Bone marrow (tissue), 2 donors: ENCODE measurements around the gene CFAP74.
A peak's percentile ranks its signal among the peaks of the same experiment; 100 is the strongest.
"Not testable (repeated sequence)": the region's sequence is repeated elsewhere in the genome, so short reads cannot be mapped to it uniquely, and the experiment has no call there.

Experiments used
- DNase-seq, 2 donors: peaks; one replicate each; lab custom pipeline; 2025; lab: John Stamatoyannopoulos, UW

The CFAP74 gene

GRCh38 chr1:1950940-1951339 is 52.6 kb downstream of the CFAP74 start:
- no peak for DNase-seq

- no peak for DNase-seq
These were observed 54.8 kb downstream of the CFAP74 start for GRCh38 chr1:1948783-1949182.

- no peak for DNase-seq
These were observed 56.1 kb downstream of the CFAP74 start for GRCh38 chr1:1947493-1947892.

- DNase-seq: no peak
These were observed 57.0 kb downstream of the CFAP74 start for GRCh38 chr1:1946540-1946939.

GRCh38 chr1:1945782-1946393 is 57.7 kb downstream of the CFAP74 start:
- DNase-seq: no peak

- peak in 1 of 2 donors; percentile 20 for DNase-seq
These were observed 59.6 kb downstream of the CFAP74 start for GRCh38 chr1:1943834-1944570.

GRCh38 chr1:1942753-1943656 is 60.6 kb downstream of the CFAP74 start:
- no peak for DNase-seq

- DNase-seq: no peak
These were observed 61.5 kb downstream of the CFAP74 start for GRCh38 chr1:1941868-1942752.

GRCh38 chr1:1941211-1941841 is 62.3 kb downstream of the CFAP74 start:
- no peak for DNase-seq

- no peak for DNase-seq
These were observed 63.5 kb downstream of the CFAP74 start for GRCh38 chr1:1940123-1940425.

GRCh38 chr1:1939296-1940122 is 64.1 kb downstream of the CFAP74 start:
- no peak for DNase-seq

- no peak for DNase-seq
These were observed 64.8 kb downstream of the CFAP74 start for GRCh38 chr1:1938613-1939295.

- no peak for DNase-seq
These were observed 65.4 kb downstream of the CFAP74 start for GRCh38 chr1:1938276-1938573.

GRCh38 chr1:1937549-1938275 is 65.9 kb downstream of the CFAP74 start:
- DNase-seq: no peak

GRCh38 chr1:1937061-1937460 is 66.5 kb downstream of the CFAP74 start:
- no peak for DNase-seq

GRCh38 chr1:1934848-1935247 is 68.7 kb downstream of the CFAP74 start:
- not testable (repeated sequence) for DNase-seq

GRCh38 chr1:1929639-1930545 is 73.7 kb downstream of the CFAP74 start:
- DNase-seq: no peak

- no peak for DNase-seq
These were observed 74.4 kb downstream of the CFAP74 start for GRCh38 chr1:1929102-1929638.
